ENCODE results near the gene PARL.

DNA sequence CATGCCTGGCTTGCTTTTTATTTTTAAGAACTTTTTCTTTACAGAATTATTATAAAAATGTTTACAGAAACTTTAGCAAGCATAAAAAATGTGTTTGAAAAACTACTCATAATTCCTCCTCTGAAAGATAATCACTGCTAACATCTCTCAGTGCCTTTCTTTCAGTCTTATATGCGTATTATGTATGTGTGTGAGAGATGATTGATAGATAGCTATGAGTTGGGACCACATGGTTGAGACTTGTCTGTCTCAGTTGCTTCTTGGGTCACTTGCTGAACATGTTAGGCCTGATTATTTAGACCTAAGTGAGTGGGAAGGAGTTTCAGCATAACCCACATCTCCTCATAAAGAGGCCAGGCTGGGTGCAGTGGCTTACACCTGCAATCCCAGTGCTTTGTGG, 70.4 kb downstream of the PARL start:
- TF ChIP-seq, protein P1, sequence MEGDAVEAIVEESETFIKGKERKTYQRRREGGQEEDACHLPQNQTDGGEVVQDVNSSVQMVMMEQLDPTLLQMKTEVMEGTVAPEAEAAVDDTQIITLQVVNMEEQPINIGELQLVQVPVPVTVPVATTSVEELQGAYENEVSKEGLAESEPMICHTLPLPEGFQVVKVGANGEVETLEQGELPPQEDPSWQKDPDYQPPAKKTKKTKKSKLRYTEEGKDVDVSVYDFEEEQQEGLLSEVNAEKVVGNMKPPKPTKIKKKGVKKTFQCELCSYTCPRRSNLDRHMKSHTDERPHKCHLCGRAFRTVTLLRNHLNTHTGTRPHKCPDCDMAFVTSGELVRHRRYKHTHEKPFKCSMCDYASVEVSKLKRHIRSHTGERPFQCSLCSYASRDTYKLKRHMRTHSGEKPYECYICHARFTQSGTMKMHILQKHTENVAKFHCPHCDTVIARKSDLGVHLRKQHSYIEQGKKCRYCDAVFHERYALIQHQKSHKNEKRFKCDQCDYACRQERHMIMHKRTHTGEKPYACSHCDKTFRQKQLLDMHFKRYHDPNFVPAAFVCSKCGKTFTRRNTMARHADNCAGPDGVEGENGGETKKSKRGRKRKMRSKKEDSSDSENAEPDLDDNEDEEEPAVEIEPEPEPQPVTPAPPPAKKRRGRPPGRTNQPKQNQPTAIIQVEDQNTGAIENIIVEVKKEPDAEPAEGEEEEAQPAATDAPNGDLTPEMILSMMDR (conservative IDR thresholded peaks at IDR 0.05): no peak
- no peak for TF ChIP-seq EZH2 (IDR thresholded peaks at IDR 0.05; ENCODE audit: low read depth)
